HEK293 (cell line): Measurements from ENCODE around the gene HUNK.

Experiments used
- CTCF ChIP-seq: fragments of 450-650 bp; formaldehyde crosslinking; IDR thresholded peaks from 2 replicates; pipeline ENCODE4 v1.5.1; 2016; ENCODE audit warnings: missing biosample characterization, missing genetic modification characterization
- KLF17 ChIP-seq: fragments of 450-650 bp; formaldehyde crosslinking; IDR thresholded peaks from 2 replicates; pipeline ENCODE4 v1.5.1; 2016; ENCODE audit warnings: missing biosample characterization, missing genetic modification characterization
- PRDM10 ChIP-seq: fragments of 450-650 bp; formaldehyde crosslinking; IDR thresholded peaks from 2 replicates; pipeline ENCODE4 v1.5.1; 2016; ENCODE audit warnings: missing biosample characterization, missing genetic modification characterization
- ZFHX2 ChIP-seq: fragments of 450-650 bp; formaldehyde crosslinking; conservative IDR thresholded peaks from 2 replicates; pipeline ENCODE4 v1.5.1; 2016; ENCODE audit warnings: missing biosample characterization, missing genetic modification characterization
- ZNF174 ChIP-seq: fragments of 450-650 bp; formaldehyde crosslinking; IDR thresholded peaks from 2 replicates; pipeline ENCODE4 v1.5.0; 2017; ENCODE audit warnings: missing biosample characterization, mild to moderate bottlenecking, missing genetic modification characterization
- ZNF248 ChIP-seq: fragments of 450-650 bp; formaldehyde crosslinking; IDR thresholded peaks from 2 replicates; pipeline ENCODE4 v1.5.1; 2017; ENCODE audit warnings: missing biosample characterization, missing genetic modification characterization
- ZNF629 ChIP-seq: fragments of 450-650 bp; formaldehyde crosslinking; IDR thresholded peaks from 2 replicates; pipeline ENCODE4 v1.5.1; 2017; ENCODE audit warnings: missing biosample characterization, missing genetic modification characterization
- ZNF707 ChIP-seq: fragments of 450-650 bp; formaldehyde crosslinking; IDR thresholded peaks from 2 replicates; pipeline ENCODE4 v1.5.1; 2016; ENCODE audit warnings: missing biosample characterization, missing genetic modification characterization

GRCh38 chr21:31914472-31914871 lies 41.7 kb downstream of the HUNK start:
- TF ChIP-seq ZFHX2 (tag by site-specific recombination) = 0 out of 2 replicates have a peak, but pooled peaks have one; percentile 23
- no peak for TF ChIP-seq ZNF174
- no peak for TF ChIP-seq CTCF
- no peak for TF ChIP-seq KLF17 (tag by site-specific recombination)
- no peak for TF ChIP-seq ZNF248
- TF ChIP-seq PRDM10 = peak; percentile 83
- TF ChIP-seq ZNF629 (tag by site-specific recombination) = no peak
- TF ChIP-seq ZNF707 (tag by site-specific recombination) = no peak
